HG02938 (cell line): ENCODE measurements around the gene HBB.

Experiments used
- ATAC-seq: cut with Tn5 transposase; IDR thresholded peaks from one replicate; pipeline ENCODE4 v1.9.1; 2021; ENCODE audit warnings: mild to moderate bottlenecking, moderate library complexity; ENCODE audit not compliant: unreplicated experiment

Gene HBB

GRCh38 chr11:5247472-5248192, 20.8 kb upstream of the HBB start:
- no peak for ATAC-seq

DNA sequence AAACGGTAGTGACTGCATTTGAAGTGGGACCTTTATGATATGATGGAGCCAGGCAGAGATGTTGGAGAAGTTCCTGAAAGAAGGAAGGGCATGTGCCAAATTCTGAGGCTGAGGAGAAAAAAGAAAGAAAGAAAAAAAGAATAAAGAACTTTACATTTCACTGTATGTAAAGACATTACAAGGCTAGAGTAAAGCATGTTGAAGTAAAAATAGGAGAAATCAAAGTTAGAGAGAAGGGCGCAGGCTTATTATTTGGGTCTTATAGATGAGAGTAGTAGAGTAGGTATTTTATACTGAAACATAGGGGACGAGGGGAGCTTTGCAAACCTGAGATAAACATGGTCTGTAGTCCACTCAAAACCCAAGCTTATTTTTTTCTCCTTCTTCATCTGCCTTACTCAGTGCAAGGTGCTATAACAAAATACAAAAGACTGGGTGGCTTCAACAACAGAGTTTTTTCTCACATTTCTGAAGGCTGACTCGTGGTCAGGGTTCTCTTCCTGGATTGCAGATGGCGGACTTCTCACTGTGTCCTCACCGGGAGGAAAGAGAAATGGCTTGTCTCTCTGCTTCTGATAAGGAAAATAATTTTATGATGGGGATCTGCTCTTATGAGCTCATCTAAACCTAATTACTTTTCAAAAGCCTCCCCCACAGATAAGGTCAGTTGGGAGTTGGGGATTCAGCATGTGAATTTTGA, 20.1 kb upstream of the HBB start:
- no peak for ATAC-seq

DNA sequence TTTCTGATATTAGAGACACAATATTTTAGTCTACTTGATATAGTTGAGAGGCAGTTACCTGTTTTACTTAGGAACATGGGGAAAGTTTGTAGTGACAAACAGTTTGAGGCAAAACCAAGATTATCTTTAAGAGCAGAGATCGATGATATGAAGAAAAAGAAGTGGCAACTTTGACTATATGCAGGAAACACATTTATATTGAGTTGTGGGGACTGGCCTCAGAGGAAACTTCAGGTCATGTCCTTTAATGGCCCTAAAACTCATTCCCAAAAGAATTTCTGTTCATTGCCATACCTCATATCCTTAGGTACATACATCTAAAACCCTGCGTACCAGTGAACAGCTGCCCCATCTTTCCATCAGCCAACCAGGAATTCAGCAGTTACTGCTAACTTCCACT, 18.3 kb upstream of the HBB start:
- ATAC-seq, result no peak

DNA sequence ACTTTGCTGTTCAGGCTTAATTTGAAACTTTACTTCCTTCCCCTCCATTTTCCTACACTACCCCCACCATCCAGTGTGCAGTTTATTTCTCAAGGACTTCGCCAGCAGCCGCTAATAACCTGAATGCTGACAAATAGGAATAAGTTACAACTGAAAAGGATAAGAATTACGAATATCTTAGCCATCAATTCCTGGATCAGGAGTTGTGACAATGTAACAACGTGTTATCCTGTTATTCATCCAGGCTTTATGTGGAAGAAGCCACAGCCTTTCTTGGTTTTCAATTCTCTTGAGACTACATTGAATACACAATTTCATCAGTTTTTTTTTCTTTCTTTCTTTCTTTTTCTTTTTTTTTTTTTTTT, 16.9 kb upstream of the HBB start:
- no peak for ATAC-seq

GRCh38 chr11:5242933-5243815, 16.3 kb upstream of the HBB start:
- ATAC-seq, result peak; percentile 84

GRCh38 chr11:5242208-5242607, 15.3 kb upstream of the HBB start:
- no peak for ATAC-seq

- no peak for ATAC-seq
Observed at GRCh38 chr11:5241458-5241857, 14.6 kb upstream of the HBB start.

DNA sequence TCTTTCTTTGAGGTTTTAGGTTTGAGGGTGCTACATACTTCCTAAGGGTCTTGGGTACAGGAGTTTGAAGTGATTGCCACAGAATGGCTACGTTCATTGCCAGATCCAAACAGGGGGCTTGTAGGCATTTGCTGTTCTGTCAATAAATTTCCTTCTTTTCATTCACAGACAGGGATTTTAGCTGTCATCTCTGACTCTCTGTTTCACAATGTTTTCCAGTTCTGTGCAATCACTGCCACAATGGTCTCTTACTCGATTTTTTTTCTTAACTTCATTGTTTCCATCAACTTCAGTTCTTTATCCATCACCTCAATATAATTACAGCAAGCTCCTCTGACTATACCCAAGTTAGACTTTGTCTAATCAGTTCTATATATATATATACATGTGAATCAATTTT, 13.6 kb upstream of the HBB start:
- no peak for ATAC-seq

- ATAC-seq, result no peak
Observed at GRCh38 chr11:5240056-5240455, 13.2 kb upstream of the HBB start.

DNA sequence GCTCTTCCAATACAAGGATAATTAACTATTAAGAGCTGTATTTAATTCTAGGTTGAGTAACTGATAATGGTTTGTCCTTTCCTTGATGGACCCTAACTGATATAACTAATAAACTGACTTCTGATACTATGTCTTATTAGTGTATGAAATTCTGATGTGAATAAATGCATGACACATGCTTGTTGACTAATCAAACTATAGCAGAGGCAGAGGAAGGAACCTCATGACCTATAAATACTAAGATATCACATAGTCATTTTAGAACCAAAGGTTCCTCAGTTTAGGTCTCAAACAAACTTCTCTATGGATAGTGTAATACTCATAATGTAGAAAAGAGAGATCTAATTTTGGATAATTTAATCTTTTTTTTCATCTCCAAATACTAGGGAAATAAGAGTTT, 12.2 kb upstream of the HBB start:
- ATAC-seq, result no peak

- ATAC-seq, result no peak
Observed at GRCh38 chr11:5238486-5238885, 11.6 kb upstream of the HBB start.

DNA sequence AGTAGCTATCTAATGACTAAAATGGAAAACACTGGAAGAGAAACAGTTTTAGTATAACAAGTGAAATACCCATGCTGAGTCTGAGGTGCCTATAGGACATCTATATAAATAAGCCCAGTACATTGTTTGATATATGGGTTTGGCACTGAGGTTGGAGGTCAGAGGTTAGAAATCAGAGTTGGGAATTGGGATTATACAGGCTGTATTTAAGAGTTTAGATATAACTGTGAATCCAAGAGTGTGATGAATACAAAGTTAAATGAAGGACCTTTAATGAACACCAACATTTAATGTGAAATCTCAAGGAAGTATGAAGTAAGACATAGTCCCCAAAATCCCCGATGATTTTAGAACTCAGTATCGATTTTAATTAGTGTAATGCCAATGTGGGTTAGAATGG, 10.5 kb upstream of the HBB start:
- ATAC-seq, result no peak

GRCh38 chr11:5235364-5236095, 8.7 kb upstream of the HBB start:
- ATAC-seq, result no peak

GRCh38 chr11:5234381-5234834, 7.5 kb upstream of the HBB start, which contains the start of gene HBD:
Gene HBD, minus strand, starts transcription at chr11:5234483. Its CDS starts 50 bp downstream, at chr11:5234433.
- peak; percentile 90 for ATAC-seq

DNA sequence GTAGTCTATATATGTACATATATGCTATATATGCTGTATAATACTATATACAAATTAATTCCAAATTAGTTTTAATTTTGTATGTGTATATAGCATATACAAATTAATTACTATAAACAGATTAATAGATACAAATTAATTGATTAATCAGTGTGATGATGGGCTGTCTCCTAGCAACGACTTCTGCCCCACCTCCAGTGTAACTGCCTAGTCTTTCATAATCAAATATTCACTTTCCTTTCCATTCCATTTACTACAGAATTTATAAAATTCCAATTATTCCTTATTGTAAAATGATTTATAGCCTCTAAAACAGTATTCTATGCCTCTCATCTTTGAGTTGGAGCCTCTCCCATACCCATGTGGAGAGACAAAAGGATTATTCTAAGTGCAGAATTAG, 6.4 kb upstream of the HBB start:
- no peak for ATAC-seq

DNA sequence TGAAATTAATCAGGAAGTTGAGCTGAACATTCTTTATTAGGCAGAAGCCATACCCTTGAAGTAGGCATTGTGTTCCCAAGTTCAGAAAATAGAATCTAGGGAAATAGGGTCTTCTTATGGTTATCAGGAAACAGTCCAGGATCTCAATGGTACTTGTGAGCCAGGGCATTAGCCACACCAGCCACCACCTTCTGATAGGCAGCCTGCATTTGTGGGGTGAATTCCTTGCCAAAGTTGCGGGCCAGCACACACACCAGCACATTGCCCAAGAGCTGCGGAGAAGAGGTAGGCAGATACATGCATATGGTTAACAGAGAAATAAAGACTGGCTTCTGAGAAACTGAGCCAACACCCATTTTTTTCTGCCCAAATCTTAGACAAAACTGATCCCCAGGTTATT, 6.0 kb upstream of the HBB start:
- no peak for ATAC-seq

- ATAC-seq, result no peak
Observed at GRCh38 chr11:5232176-5232575, 5.3 kb upstream of the HBB start.

DNA sequence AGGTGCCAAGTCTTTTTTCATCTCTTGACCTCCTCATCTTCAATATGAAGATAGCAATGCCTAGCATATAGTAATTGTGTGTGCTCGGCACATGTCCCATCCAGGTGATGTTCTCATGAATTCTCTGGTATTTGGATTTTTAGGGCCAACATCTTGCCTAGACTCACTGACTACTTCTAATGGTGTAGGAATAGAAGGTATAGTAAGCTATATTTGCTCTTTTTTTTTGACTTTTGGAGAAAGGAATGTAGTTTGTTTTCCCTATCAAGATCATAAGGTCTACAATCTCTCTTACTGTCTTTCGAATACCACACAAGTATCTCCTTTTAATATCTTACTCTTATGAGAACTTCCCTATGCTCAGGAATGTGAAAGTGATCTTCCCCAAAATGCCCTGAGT, 4.2 kb upstream of the HBB start:
- ATAC-seq, result no peak

GRCh38 chr11:5230266-5230665, 3.4 kb upstream of the HBB start:
- no peak for ATAC-seq

GRCh38 chr11:5229796-5230195, 2.9 kb upstream of the HBB start:
- ATAC-seq, result no peak

DNA sequence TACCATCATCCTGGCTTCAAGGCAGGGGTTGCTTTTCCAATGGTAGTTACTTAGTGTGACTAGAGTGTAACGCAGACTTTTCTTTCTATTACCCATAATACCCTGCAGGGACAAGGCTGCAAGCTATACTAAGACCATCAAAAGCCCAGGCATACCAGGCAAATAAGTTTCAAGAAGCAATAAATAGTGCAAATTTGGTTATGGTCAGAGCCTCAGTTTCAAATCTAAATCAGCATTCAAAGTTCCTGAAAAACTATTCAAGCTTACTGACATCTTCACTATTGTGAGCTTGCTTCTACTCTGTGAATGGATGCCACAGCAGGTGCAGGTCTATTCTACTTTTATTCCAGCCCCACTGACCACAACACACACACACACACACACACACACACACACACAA, 2.5 kb upstream of the HBB start:
- ATAC-seq, result no peak
